K562 (cell line): ENCODE data around the gene SNRPA. TPM values are rescaled to one million over a fixed set of nuclear protein-coding genes. Genes with fewer than 3 reads are reported as not detected.

Source experiments
- DACH1 ChIP-seq: fragments of 450-650 bp; IDR thresholded peaks from 2 replicates; pipeline ENCODE4 v1.6.1; 2018; ENCODE audit not compliant: partially characterized antibody
- ELF1 ChIP-seq: fragments of 200-800 bp; sonication (Bioruptor generic); IDR thresholded peaks from 2 replicates; pipeline ENCODE4 v1.6.1; 2016; ENCODE audit warnings: missing genetic modification characterization, missing compliant biosample characterization
- HCFC1 ChIP-seq: IDR thresholded peaks from 2 replicates; pipeline ENCODE4 v1.6.1; 2012; ENCODE audit warnings: low read depth, low read length, improper control_type of control experiment
- HLTF ChIP-seq: fragments of 450-650 bp; IDR thresholded peaks from 2 replicates; pipeline ENCODE4 v1.6.1; 2016
- HNRNPLL ChIP-seq: fragments of 200-400 bp; formaldehyde crosslinking; IDR thresholded peaks from 2 replicates; pipeline ENCODE4 v1.6.1; 2017; ENCODE audit warnings: low read length, low read depth, mild to moderate bottlenecking; ENCODE audit not compliant: poor library complexity, severe bottlenecking
- KDM2B ChIP-seq: fragments of 250-450 bp; sonication (Bioruptor Pico); IDR thresholded peaks from 2 replicates; pipeline ENCODE4 v1.8.0; 2021; ENCODE audit warnings: mild to moderate bottlenecking, moderate library complexity
- MYBL2 ChIP-seq, 2 experiments: fragments of 450-650 bp in 1 of 2; sonication (generic) in 1 of 2; formaldehyde crosslinking in 1 of 2; IDR thresholded peaks; 2 replicates each; pipeline versions ENCODE4 v1.6.1 to v1.8.1; 2017 to 2022; ENCODE audit warnings: borderline replicate concordance in 1 of 2, inconsistent platforms in 1 of 2, low read depth in 1 of 2, mild to moderate bottlenecking in 1 of 2, missing genetic modification reagents in 1 of 2, moderate library complexity in 1 of 2
- NFYB ChIP-seq: IDR thresholded peaks from 2 replicates; pipeline ENCODE4 v1.6.1; 2011; ENCODE audit warnings: mild to moderate bottlenecking, moderate library complexity; ENCODE audit not compliant: insufficient read length; ENCODE audit errors: extremely low read depth
- RUNX1 ChIP-seq: sonication (generic); IDR thresholded peaks from 2 replicates; pipeline ENCODE4 v1.6.1; 2016; ENCODE audit warnings: antibody characterized with exemption, low read depth
- SMARCA4 ChIP-seq: fragments of 450-650 bp; IDR thresholded peaks from 2 replicates; pipeline ENCODE4 v1.6.1; 2016
- SMC3 ChIP-seq: conservative IDR thresholded peaks from 2 replicates; pipeline ENCODE4 v1.6.1; 2011; ENCODE audit warnings: low read depth, low read length, improper control_type of control experiment; ENCODE audit not compliant: insufficient read depth
- TFAM ChIP-seq: fragments of 250-450 bp; sonication (Bioruptor Pico); conservative IDR thresholded peaks from 2 replicates; pipeline ENCODE4 v1.5.0; 2021; ENCODE audit warnings: mild to moderate bottlenecking, moderate library complexity
- ZBTB7A ChIP-seq: IDR thresholded peaks from 2 replicates; pipeline ENCODE4 v1.6.1; 2011; ENCODE audit warnings: low read depth, mild to moderate bottlenecking, low read length, moderate library complexity, borderline replicate concordance; ENCODE audit not compliant: control insufficient read depth
- ZNF224 ChIP-seq: sonication (generic); formaldehyde crosslinking; IDR thresholded peaks from 2 replicates; pipeline ENCODE4 v1.8.0; 2022; ENCODE audit warnings: mild to moderate bottlenecking, missing genetic modification reagents
- ZNF41 ChIP-seq: fragments of 250-450 bp; sonication (Bioruptor Pico); conservative IDR thresholded peaks from 2 replicates; pipeline ENCODE4 v1.4.0; 2020; ENCODE audit warnings: mild to moderate bottlenecking
- ZNF589 ChIP-seq: fragments of 200-800 bp; sonication (Bioruptor generic); IDR thresholded peaks from 2 replicates; pipeline ENCODE4 v1.6.1; 2016; ENCODE audit warnings: low read depth, missing genetic modification characterization, missing compliant biosample characterization
- ZNF764 ChIP-seq: fragments of 250-450 bp; sonication (Bioruptor Pico); IDR thresholded peaks from 2 replicates; pipeline ENCODE4 v1.4.0; 2020; ENCODE audit warnings: low read depth, mild to moderate bottlenecking, moderate library complexity
- ZNF785 ChIP-seq: fragments of 250-450 bp; sonication (Bioruptor Pico); IDR thresholded peaks from 2 replicates; pipeline ENCODE4 v1.4.0; 2020; ENCODE audit warnings: mild to moderate bottlenecking
- polyA plus RNA-seq, 8 experiments: library from polyadenylated mRNA; depleted of rRNA in 4 of 8; stranded (reverse) in 5 of 8; unstranded in 3 of 8; fragments of >200 nt; fragmentation: Nextera tagmentation in 2 of 8; fragmentation: Illumina TruSeq in 1 of 8; extraction: Ambion mirVana in 2 of 8; extraction: Trizol in 1 of 8; gene quantifications; 2 replicates each; pipeline versions ENCODE4 v1.2.1 to v1.2.3, GENCODE V29; 2011 to 2014; ENCODE audit warnings: inconsistent platforms in 1 of 8, missing spikeins in 1 of 8
- total RNA-seq, 7 experiments: library from RNA; depleted of rRNA in 6 of 7; stranded (reverse); fragments of >200 nt in 6 of 7; fragmentation: Illumina TruSeq in 2 of 7; extraction: Trizol in 2 of 7; gene quantifications; 2 replicates each; pipeline versions ENCODE4 v1.2.1 to v1.2.3, GENCODE V29; 2011 to 2021; ENCODE audit warnings: low replicate concordance in 1 of 7
- TF ChIP-seq, protein P1 (sequence below): fragments of 450-650 bp; IDR thresholded peaks from 2 replicates; pipeline ENCODE4 v1.6.1; 2016; ENCODE audit warnings: low read depth, mild to moderate bottlenecking, moderate library complexity
- TF ChIP-seq, protein P2 (sequence below): fragments of 250-450 bp; sonication (Bioruptor Pico); IDR thresholded peaks from 2 replicates; pipeline ENCODE4 v1.5.0; 2022; ENCODE audit warnings: mild to moderate bottlenecking
- TF ChIP-seq, protein P3 (sequence below): sonication (generic); formaldehyde crosslinking; IDR thresholded peaks from 2 replicates; pipeline ENCODE4 v1.8.0; 2022; ENCODE audit warnings: missing genetic modification reagents, mild to moderate bottlenecking, moderate library complexity, borderline replicate concordance
- TF ChIP-seq, protein P4 (sequence below): sonication (generic); IDR thresholded peaks from 2 replicates; pipeline ENCODE4 v1.6.1; 2016
- TF ChIP-seq, protein P5 (sequence below): fragments of 250-450 bp; sonication (Bioruptor Pico); IDR thresholded peaks from 2 replicates; pipeline ENCODE4 v1.4.0; 2020

Gene SNRPA
- total and polyA plus RNA-seq, 9 of the 15 experiments (the other 6 are each of a cell fraction or from before 2014, with no cell fraction given), result 16.3 to 311 (median 193) TPM

DNA sequence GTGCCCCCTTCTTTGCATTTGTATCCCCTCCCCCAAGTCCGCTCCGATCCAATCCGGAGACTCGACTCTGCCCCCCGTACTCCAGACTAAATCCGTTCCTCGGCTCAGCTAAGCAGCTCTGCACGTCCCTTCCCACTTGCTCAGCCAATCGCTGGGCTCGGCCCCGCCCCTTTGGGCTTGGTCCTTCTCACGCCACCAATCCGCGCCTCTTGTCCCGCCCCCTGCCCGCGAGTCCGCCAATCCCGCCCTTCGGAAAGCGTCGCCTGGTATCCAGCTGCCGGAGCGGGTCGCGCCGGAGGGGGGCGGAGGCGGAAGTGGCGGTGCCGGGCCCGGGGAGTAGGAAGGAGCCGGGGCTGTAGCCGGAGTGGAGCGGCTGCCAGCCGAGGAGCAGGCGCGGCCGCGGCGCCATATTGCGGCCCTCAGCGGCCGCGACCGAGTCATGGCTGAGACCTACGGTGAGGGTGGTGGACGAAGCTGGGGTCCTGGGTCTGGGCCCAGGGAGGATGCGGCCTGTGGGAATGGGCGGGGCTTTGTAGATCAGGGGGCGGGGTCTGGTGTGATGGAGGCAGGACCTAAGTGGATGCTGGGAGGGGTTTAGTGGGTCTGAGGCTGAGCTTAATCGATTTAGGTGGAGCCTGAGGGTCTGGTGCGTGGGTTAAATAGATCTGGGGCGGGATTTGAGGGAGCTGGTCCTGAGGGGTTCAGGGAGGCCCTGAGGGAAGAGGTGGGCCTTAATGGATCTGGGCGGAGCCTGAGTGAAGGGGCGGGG, 27.1 kb downstream of the SNRPA start, which contains the start of gene RAB4B (continued):
- no peak for TF ChIP-seq RUNX1
- no peak for TF ChIP-seq ZNF224 (CRISPR knock-in tag)
- no peak for TF ChIP-seq ZNF785 (CRISPR knock-in tag)
- no peak for TF ChIP-seq TFAM (CRISPR knock-in tag)
- TF ChIP-seq SMARCA4, result no peak
- TF ChIP-seq ZBTB7A, result no peak; the same call in 1 of the 2 replicates
- no peak for TF ChIP-seq KDM2B (CRISPR knock-in tag)
- TF ChIP-seq, protein P1, sequence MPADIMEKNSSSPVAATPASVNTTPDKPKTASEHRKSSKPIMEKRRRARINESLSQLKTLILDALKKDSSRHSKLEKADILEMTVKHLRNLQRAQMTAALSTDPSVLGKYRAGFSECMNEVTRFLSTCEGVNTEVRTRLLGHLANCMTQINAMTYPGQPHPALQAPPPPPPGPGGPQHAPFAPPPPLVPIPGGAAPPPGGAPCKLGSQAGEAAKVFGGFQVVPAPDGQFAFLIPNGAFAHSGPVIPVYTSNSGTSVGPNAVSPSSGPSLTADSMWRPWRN, result no peak
- peak; percentile 97 for TF ChIP-seq NFYB
- TF ChIP-seq SMC3, result no peak
- TF ChIP-seq HLTF, result no peak
- peak; percentile 64 for TF ChIP-seq HNRNPLL
- no peak for TF ChIP-seq MYBL2 (IDR thresholded peaks at IDR 0.05; ENCODE audit: low read depth)
- no peak for TF ChIP-seq MYBL2 (CRISPR knock-in tag; IDR thresholded peaks at IDR 0.05; ENCODE audit: borderline replicate concordance)
- no peak for TF ChIP-seq ZNF764
- TF ChIP-seq HCFC1, result peak; percentile 34; the same call in 1 of the 2 replicates
- TF ChIP-seq DACH1, result peak; percentile 11
- TF ChIP-seq, protein P2, sequence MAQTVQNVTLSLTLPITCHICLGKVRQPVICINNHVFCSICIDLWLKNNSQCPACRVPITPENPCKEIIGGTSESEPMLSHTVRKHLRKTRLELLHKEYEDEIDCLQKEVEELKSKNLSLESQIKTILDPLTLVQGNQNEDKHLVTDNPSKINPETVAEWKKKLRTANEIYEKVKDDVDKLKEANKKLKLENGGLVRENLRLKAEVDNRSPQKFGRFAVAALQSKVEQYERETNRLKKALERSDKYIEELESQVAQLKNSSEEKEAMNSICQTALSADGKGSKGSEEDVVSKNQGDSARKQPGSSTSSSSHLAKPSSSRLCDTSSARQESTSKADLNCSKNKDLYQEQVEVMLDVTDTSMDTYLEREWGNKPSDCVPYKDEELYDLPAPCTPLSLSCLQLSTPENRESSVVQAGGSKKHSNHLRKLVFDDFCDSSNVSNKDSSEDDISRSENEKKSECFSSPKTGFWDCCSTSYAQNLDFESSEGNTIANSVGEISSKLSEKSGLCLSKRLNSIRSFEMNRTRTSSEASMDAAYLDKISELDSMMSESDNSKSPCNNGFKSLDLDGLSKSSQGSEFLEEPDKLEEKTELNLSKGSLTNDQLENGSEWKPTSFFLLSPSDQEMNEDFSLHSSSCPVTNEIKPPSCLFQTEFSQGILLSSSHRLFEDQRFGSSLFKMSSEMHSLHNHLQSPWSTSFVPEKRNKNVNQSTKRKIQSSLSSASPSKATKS (CRISPR knock-in tag), result no peak
- TF ChIP-seq, protein P3, sequence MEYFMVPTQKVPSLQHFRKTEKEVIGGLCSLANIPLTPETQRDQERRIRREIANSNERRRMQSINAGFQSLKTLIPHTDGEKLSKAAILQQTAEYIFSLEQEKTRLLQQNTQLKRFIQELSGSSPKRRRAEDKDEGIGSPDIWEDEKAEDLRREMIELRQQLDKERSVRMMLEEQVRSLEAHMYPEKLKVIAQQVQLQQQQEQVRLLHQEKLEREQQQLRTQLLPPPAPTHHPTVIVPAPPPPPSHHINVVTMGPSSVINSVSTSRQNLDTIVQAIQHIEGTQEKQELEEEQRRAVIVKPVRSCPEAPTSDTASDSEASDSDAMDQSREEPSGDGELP, result peak; percentile 98
- TF ChIP-seq, protein P4, sequence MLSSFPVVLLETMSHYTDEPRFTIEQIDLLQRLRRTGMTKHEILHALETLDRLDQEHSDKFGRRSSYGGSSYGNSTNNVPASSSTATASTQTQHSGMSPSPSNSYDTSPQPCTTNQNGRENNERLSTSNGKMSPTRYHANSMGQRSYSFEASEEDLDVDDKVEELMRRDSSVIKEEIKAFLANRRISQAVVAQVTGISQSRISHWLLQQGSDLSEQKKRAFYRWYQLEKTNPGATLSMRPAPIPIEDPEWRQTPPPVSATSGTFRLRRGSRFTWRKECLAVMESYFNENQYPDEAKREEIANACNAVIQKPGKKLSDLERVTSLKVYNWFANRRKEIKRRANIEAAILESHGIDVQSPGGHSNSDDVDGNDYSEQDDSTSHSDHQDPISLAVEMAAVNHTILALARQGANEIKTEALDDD, result no peak
- TF ChIP-seq, protein P5, sequence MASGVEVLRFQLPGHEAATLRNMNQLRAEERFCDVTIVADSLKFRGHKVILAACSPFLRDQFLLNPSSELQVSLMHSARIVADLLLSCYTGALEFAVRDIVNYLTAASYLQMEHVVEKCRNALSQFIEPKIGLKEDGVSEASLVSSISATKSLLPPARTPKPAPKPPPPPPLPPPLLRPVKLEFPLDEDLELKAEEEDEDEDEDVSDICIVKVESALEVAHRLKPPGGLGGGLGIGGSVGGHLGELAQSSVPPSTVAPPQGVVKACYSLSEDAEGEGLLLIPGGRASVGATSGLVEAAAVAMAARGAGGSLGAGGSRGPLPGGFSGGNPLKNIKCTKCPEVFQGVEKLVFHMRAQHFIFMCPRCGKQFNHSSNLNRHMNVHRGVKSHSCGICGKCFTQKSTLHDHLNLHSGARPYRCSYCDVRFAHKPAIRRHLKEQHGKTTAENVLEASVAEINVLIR (CRISPR knock-in tag), result 0 out of 2 replicates have a peak, but pooled peaks have one; percentile 21
- no peak for TF ChIP-seq ZNF589 (CRISPR knock-in tag)
- no peak for TF ChIP-seq ZNF41 (CRISPR knock-in tag)
- TF ChIP-seq ELF1 (tag), result peak; percentile 98
